ENCODE measurements around the gene PNPLA5. TPM values are rescaled to one million over a fixed set of nuclear protein-coding genes. Genes with fewer than 3 reads are reported as not detected.

Gene PNPLA5
- polyA plus RNA-seq, 3 donors = not detected

- H3K4me1 Mint-ChIP-seq = peaks cover 7% of the 10 kb centered on the region
- H3K36me3 ChIP-seq (replicated peaks in 1 of 2; ENCODE audit: control insufficient read depth in 1 of 2, insufficient read depth in 2 of 2, low read length in 2 of 2) = no peaks in the 10 kb centered on the region
- no peak overlapping the region for H3K27ac Mint-ChIP-seq
- H3K79me2 ChIP-seq (ENCODE audit: insufficient read depth, low read length) = no peaks in the 10 kb centered on the region
- H4K20me1 ChIP-seq (ENCODE audit: insufficient read depth, low read length) = no peaks in the 10 kb centered on the region
- H3K27ac ChIP-seq (ENCODE audit: low read depth in 1 of 2, low read length in 2 of 2) = no peak overlapping the region
- TF ChIP-seq, protein P1, sequence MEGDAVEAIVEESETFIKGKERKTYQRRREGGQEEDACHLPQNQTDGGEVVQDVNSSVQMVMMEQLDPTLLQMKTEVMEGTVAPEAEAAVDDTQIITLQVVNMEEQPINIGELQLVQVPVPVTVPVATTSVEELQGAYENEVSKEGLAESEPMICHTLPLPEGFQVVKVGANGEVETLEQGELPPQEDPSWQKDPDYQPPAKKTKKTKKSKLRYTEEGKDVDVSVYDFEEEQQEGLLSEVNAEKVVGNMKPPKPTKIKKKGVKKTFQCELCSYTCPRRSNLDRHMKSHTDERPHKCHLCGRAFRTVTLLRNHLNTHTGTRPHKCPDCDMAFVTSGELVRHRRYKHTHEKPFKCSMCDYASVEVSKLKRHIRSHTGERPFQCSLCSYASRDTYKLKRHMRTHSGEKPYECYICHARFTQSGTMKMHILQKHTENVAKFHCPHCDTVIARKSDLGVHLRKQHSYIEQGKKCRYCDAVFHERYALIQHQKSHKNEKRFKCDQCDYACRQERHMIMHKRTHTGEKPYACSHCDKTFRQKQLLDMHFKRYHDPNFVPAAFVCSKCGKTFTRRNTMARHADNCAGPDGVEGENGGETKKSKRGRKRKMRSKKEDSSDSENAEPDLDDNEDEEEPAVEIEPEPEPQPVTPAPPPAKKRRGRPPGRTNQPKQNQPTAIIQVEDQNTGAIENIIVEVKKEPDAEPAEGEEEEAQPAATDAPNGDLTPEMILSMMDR (IDR thresholded peaks at IDR 0.05) = no peak
- no peak overlapping the region for H3K4me3 Mint-ChIP-seq
- H3K4me2 ChIP-seq (replicated peaks; ENCODE audit: extremely low read depth, low read length, poor library complexity, severe bottlenecking) = no peak overlapping the region
- no peak for DNase-seq
- H3K9ac ChIP-seq (ENCODE audit: insufficient read depth, low read length, poor library complexity, severe bottlenecking) = no peak overlapping the region
- H3K9me3 Mint-ChIP-seq = peaks cover 0 to 7% (median 4%) of the 10 kb centered on the region in 7 donors
- peaks cover 3 to 7% (median 5%) of the 10 kb centered on the region in 3 donors for H3K27me3 Mint-ChIP-seq (ENCODE audit: low read depth in 3 of 3)
- no peaks in the 10 kb centered on the region for H3K36me3 Mint-ChIP-seq
- H3K27me3 ChIP-seq (ENCODE audit: control insufficient read depth in 2 of 2, insufficient read depth in 2 of 2, low read length in 2 of 2) = no peaks in the 10 kb centered on the region
- H3K4me1 ChIP-seq (ENCODE audit: control insufficient read depth in 1 of 2, insufficient read depth in 2 of 2, low read length in 2 of 2) = peaks cover 0 to 14% of the 10 kb centered on the region in 2 donors
- no peak overlapping the region for H3K4me3 ChIP-seq (replicated peaks in 1 of 3; ENCODE audit: low read depth in 2 of 3, low read length in 3 of 3)
- intact Hi-C loops (cut with micrococcal nuclease) = no loop called here
- 88% methylated on average over 13 of the region's 14 CpGs for WGBS (ENCODE audit: insufficient coverage)
- no peak overlapping the region for H2AFZ ChIP-seq (ENCODE audit: insufficient read depth, low read depth, low read length, poor library complexity, severe bottlenecking)
- H3K9me3 ChIP-seq (replicated peaks in 1 of 2; ENCODE audit: control insufficient read depth in 1 of 2, insufficient read depth in 1 of 2, low read length in 2 of 2) = no peaks in the 10 kb centered on the region
These were observed 37.6 kb downstream of the PNPLA5 start for GRCh38 chr22:43854121-43854785.

DNA sequence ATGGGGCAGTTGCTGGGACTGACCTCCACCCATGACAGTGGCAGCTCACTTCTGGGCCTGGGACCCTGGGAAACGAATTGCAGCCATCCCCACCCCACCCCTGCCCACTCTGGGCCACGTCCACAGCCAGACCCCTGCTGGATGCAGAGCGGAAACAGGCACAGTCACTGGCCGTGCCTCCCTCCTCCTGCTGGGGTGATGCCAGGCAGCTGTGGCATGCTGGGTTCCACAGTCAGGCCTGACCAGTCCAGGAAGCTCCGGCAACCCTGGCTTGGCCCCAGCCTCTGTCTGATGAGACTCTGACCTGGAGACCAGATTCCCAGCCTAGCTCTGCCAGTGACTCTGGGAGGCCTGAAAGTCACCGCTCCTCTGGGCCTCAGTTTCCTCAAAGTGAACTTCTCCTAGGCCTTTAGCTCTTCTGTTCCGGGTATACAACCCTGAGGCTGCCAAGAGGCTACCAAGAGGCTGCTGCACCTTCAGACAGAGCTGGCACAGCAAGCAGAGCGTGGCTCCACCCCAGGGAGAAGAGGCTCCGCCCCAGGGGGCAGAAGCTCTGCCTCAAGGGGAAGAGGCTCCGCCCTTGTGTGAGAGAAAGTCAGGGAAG, 38.4 kb downstream of the PNPLA5 start:
- WGBS (ENCODE audit: insufficient coverage) = 84% methylated on average over 9 of the region's 10 CpGs
- no peak overlapping the region for H3K4me2 ChIP-seq (replicated peaks; ENCODE audit: extremely low read depth, low read length, poor library complexity, severe bottlenecking)
- no peak for DNase-seq
- no peaks in the 10 kb centered on the region for H3K27me3 ChIP-seq (ENCODE audit: control insufficient read depth in 2 of 2, insufficient read depth in 2 of 2, low read length in 2 of 2)
- H3K4me1 ChIP-seq (ENCODE audit: control insufficient read depth in 1 of 2, insufficient read depth in 2 of 2, low read length in 2 of 2) = peaks cover 0 to 14% of the 10 kb centered on the region in 2 donors
- Mint-ChIP-seq H3K36me3 (no peaks in the 10 kb centered on the region), H3K4me1 (peaks cover 7% of the 10 kb centered on the region), H3K9me3 (peaks cover 0 to 7% (median 4%) of the 10 kb centered on the region in 7 donors), H3K4me3 (no peak overlapping the region), H3K27me3 (ENCODE audit: low read depth in 3 of 3) (peaks cover 3 to 5% (median 5%) of the 10 kb centered on the region in 3 donors), H3K27ac (no peak overlapping the region)
- H3K79me2 ChIP-seq (ENCODE audit: insufficient read depth, low read length) = no peaks in the 10 kb centered on the region
- intact Hi-C loops (cut with micrococcal nuclease) = no loop called here
- H3K36me3 ChIP-seq (replicated peaks in 1 of 2; ENCODE audit: control insufficient read depth in 1 of 2, insufficient read depth in 2 of 2, low read length in 2 of 2) = no peaks in the 10 kb centered on the region
- no peaks in the 10 kb centered on the region for H3K9me3 ChIP-seq (replicated peaks in 1 of 2; ENCODE audit: control insufficient read depth in 1 of 2, insufficient read depth in 1 of 2, low read length in 2 of 2)
- TF ChIP-seq, protein P1 (IDR thresholded peaks at IDR 0.05) = no peak
- H3K27ac ChIP-seq (ENCODE audit: low read depth in 1 of 2, low read length in 2 of 2) = no peak overlapping the region
- no peaks in the 10 kb centered on the region for H4K20me1 ChIP-seq (ENCODE audit: insufficient read depth, low read length)
- no peak overlapping the region for H3K9ac ChIP-seq (ENCODE audit: insufficient read depth, low read length, poor library complexity, severe bottlenecking)
- no peak overlapping the region for H2AFZ ChIP-seq (ENCODE audit: insufficient read depth, low read depth, low read length, poor library complexity, severe bottlenecking)
- H3K4me3 ChIP-seq (replicated peaks in 1 of 3; ENCODE audit: low read depth in 2 of 3, low read length in 3 of 3) = no peak overlapping the region

Measured in CD14-positive monocyte (primary cell).